K562 (cell line): ENCODE measurements around the gene SLAMF7. TPM values are rescaled to one million over a fixed set of nuclear protein-coding genes. Genes with fewer than 3 reads are reported as not detected.

ENCODE experiments used
- ATAC-seq: fragments of 200-7000 bp; cut with Tn5 transposase; 3 replicates; pipeline ENCODE4 v1.9.1; 2020; ENCODE audit warnings: moderate library complexity
- BruUV-seq: library from RNA; stranded (reverse); fragments of 400-500 nt; replicated peaks from 2 replicates; lab custom pipeline; 2021; lab: Mats Ljungman, UMichigan
- CTCF ChIA-PET: fragments of 300-600 bp; formaldehyde crosslinking; extraction: SDS; loops from one replicate; lab custom pipeline; 2021; ENCODE audit warnings: low intra/inter-chr PET ratio; lab: Yijun Ruan, JAX
- POLR2A ChIA-PET: fragments of 300-600, 350-650 bp; sonication (Branson Sonifier 250); formaldehyde crosslinking; extraction: SDS; loops from one replicate; lab custom pipeline; 2021; ENCODE audit warnings: antibody characterized with exemption, inconsistent platforms; lab: Yijun Ruan, JAX
- DNase-seq, 4 experiments: peaks; one replicate each; pipeline versions ENCODE4 v3.0.0 to v3.0.0-alpha.2; 2011 to 2018; ENCODE audit warnings: low spot score in 3 of 4, mixed read lengths in 3 of 4; ENCODE audit errors: extremely low read depth in 1 of 4
- FAIRE-seq: peaks from 2 replicates; lab custom pipeline; 2011; peaks lifted over from hg19 to GRCh38; lab: Jason Lieb, UNC
- H2AFZ ChIP-seq: 2 replicates; pipeline ENCODE4 v1.6.0; 2011; ENCODE audit warnings: low read depth, low read length, control low read depth, inconsistent platforms
- H3K27ac ChIP-seq: fragments of 200-600 bp; 3 replicates; pipeline ENCODE4 v1.8.0; 2011; ENCODE audit warnings: low read depth, mild to moderate bottlenecking, control low read depth, inconsistent platforms, low read length, moderate library complexity, mixed read lengths; ENCODE audit errors: extremely low read depth
- H3K27me3 ChIP-seq, 2 experiments: fragments of 300-600 bp in 1 of 2; 2 replicates in 1 of 2; 3 replicates in 1 of 2; pipeline versions ENCODE4 v1.6.0 to v1.8.0; 2011; ENCODE audit warnings: inconsistent platforms in 2 of 2, low read length in 2 of 2, mild to moderate bottlenecking in 1 of 2, mixed read lengths in 1 of 2, moderate library complexity in 1 of 2; ENCODE audit not compliant: control insufficient read depth in 2 of 2, insufficient read depth in 2 of 2
- H3K36me3 ChIP-seq: fragments of 300-600 bp; 3 replicates; pipeline ENCODE4 v1.8.0; 2011; ENCODE audit warnings: mild to moderate bottlenecking, low read length, inconsistent platforms; ENCODE audit not compliant: control insufficient read depth, insufficient read depth
- H3K4me1 ChIP-seq, 2 experiments: fragments of 200-600 bp in 1 of 2; replicated peaks in 1 of 2; 2 replicates in 1 of 2; 3 replicates in 1 of 2; pipeline versions ENCODE4 v1.5.1 to v1.8.0; 2011; ENCODE audit warnings: inconsistent platforms in 2 of 2, low read length in 2 of 2, mild to moderate bottlenecking in 1 of 2, mixed read lengths in 1 of 2, moderate library complexity in 1 of 2; ENCODE audit not compliant: control insufficient read depth in 2 of 2, insufficient read depth in 2 of 2
- H3K4me2 ChIP-seq: 2 replicates; pipeline ENCODE4 v1.6.1; 2011; ENCODE audit warnings: low read length, control low read depth, inconsistent platforms, mixed read lengths; ENCODE audit not compliant: insufficient read depth
- H3K4me3 ChIP-seq: fragments of 200-600 bp; sonication (generic), shearing (Covaris generic); 2 replicates; pipeline ENCODE4 v1.5.1; 2016; ENCODE audit warnings: control low read depth, inconsistent platforms
- H3K79me2 ChIP-seq: fragments of 200-600 bp; 3 replicates; pipeline ENCODE4 v1.8.0; 2011; ENCODE audit warnings: low read length, inconsistent platforms; ENCODE audit not compliant: control insufficient read depth, insufficient read depth
- H3K9ac ChIP-seq, 2 experiments: 2 replicates each; pipeline versions ENCODE4 v1.6.0 to v1.6.1; 2011; ENCODE audit warnings: low read depth in 2 of 2, low read length in 2 of 2, control low read depth in 1 of 2, inconsistent platforms in 1 of 2, mild to moderate bottlenecking in 1 of 2, mixed read lengths in 1 of 2; ENCODE audit not compliant: insufficient read depth in 1 of 2
- H3K9me1 ChIP-seq: one replicate; pipeline ENCODE4 v1.6.0; 2011; ENCODE audit warnings: inconsistent platforms, mild to moderate bottlenecking, low read length, moderate library complexity; ENCODE audit not compliant: control insufficient read depth, insufficient read depth
- H3K9me3 ChIP-seq: replicated peaks from 2 replicates; pipeline ENCODE4 v1.5.1; 2011; ENCODE audit warnings: low read depth, low read length, inconsistent platforms; ENCODE audit not compliant: control insufficient read depth, insufficient read depth
- H4K20me1 ChIP-seq: replicated peaks from 2 replicates; pipeline ENCODE4 v1.6.1; 2011; ENCODE audit warnings: low read length, inconsistent platforms, mixed read lengths; ENCODE audit not compliant: control insufficient read depth, insufficient read depth
- CEBPG ChIP-seq, 3 experiments: fragments of 200-800 bp in 1 of 3; sonication (Bioruptor generic) in 1 of 3; sonication (generic) in 1 of 3; formaldehyde crosslinking in 1 of 3; IDR thresholded peaks in 2 of 3; conservative IDR thresholded peaks in 1 of 3; 2 replicates each; pipeline versions ENCODE4 v1.6.1 to v1.8.0; 2016 to 2022; ENCODE audit warnings: missing compliant biosample characterization in 2 of 3, missing genetic modification characterization in 2 of 3, mild to moderate bottlenecking in 1 of 3, missing genetic modification reagents in 1 of 3
- FOXK2 ChIP-seq, 2 experiments: fragments of 450-650 bp; IDR thresholded peaks in 1 of 2; conservative IDR thresholded peaks in 1 of 2; 2 replicates each; pipeline ENCODE4 v1.6.1; 2016; ENCODE audit warnings: low read depth in 2 of 2, mild to moderate bottlenecking in 1 of 2
- LCOR ChIP-seq: sonication (generic); formaldehyde crosslinking; IDR thresholded peaks from 2 replicates; pipeline ENCODE4 v1.8.0; 2022; ENCODE audit warnings: mild to moderate bottlenecking, missing genetic modification reagents
- RAD21 ChIP-seq, 2 experiments: fragments of 250-450 bp in 1 of 2; fragments of 450-650 bp in 1 of 2; sonication (Bioruptor Pico) in 1 of 2; formaldehyde crosslinking in 1 of 2; IDR thresholded peaks in 1 of 2; conservative IDR thresholded peaks in 1 of 2; 2 replicates each; pipeline versions ENCODE4 v1.4.0 to v1.8.0; 2020 to 2022; ENCODE audit warnings: mild to moderate bottlenecking in 2 of 2, moderate library complexity in 1 of 2
- SMC3 ChIP-seq: conservative IDR thresholded peaks from 2 replicates; pipeline ENCODE4 v1.6.1; 2011; ENCODE audit warnings: low read depth, low read length, improper control_type of control experiment; ENCODE audit not compliant: insufficient read depth
- THRAP3 ChIP-seq: fragments of 450-650 bp; IDR thresholded peaks from 2 replicates; pipeline ENCODE4 v1.6.1; 2016; ENCODE audit warnings: mild to moderate bottlenecking, inconsistent platforms, borderline replicate concordance
- WGBS: fragments of 100-300 bp; shearing (Covaris generic); methylation state at CpG from one replicate; pipeline ENCODE4 v1.1.6; 2016; ENCODE audit warnings: low coverage, mixed read lengths; ENCODE audit not compliant: insufficient coverage; ENCODE audit errors: missing lambda C conversion rate; 5-methylcytosine and 5-hydroxymethylcytosine counted together
- in situ Hi-C: fragments of 300-500 bp; cut with MboI; formaldehyde crosslinking; loops from 4 replicates; pipeline ENCODE4 v1.15.0; 2018; ENCODE audit warnings: inconsistent platforms, mixed read lengths
- intact Hi-C: fragments of 100-400 bp; cut with micrococcal nuclease; formaldehyde crosslinking; loops from 2 replicates; pipeline ENCODE4 v1.14.2; 2022
- polyA plus RNA-seq, 8 experiments: library from polyadenylated mRNA; depleted of rRNA in 4 of 8; stranded (reverse) in 5 of 8; unstranded in 3 of 8; fragments of >200 nt; fragmentation: Nextera tagmentation in 2 of 8; fragmentation: Illumina TruSeq in 1 of 8; extraction: Ambion mirVana in 2 of 8; extraction: Trizol in 1 of 8; gene quantifications; 2 replicates each; pipeline versions ENCODE4 v1.2.1 to v1.2.3, GENCODE V29; 2011 to 2014; ENCODE audit warnings: inconsistent platforms in 1 of 8, missing spikeins in 1 of 8
- total RNA-seq, 7 experiments: library from RNA; depleted of rRNA in 6 of 7; stranded (reverse); fragments of >200 nt in 6 of 7; fragmentation: Illumina TruSeq in 2 of 7; extraction: Trizol in 2 of 7; gene quantifications; 2 replicates each; pipeline versions ENCODE4 v1.2.1 to v1.2.3, GENCODE V29; 2011 to 2021; ENCODE audit warnings: low replicate concordance in 1 of 7
- TF ChIP-seq, protein P1 (sequence below), 2 experiments: fragments of 450-650 bp; formaldehyde crosslinking in 1 of 2; IDR thresholded peaks; 2 replicates each; pipeline versions ENCODE4 v1.4.0 to v1.6.1; 2014 to 2020; ENCODE audit warnings: mild to moderate bottlenecking in 2 of 2, borderline replicate concordance in 1 of 2, low read depth in 1 of 2
- TF ChIP-seq, protein P2 (sequence below), 3 experiments: IDR thresholded peaks in 2 of 3; conservative IDR thresholded peaks in 1 of 3; 2 replicates each; pipeline ENCODE4 v1.5.1; 2011 to 2012; ENCODE audit warnings: low read length in 3 of 3, mild to moderate bottlenecking in 3 of 3, control low read depth in 2 of 3, improper control_type of control experiment in 1 of 3, inconsistent platforms in 1 of 3, low read depth in 1 of 3, mixed read lengths in 1 of 3, moderate library complexity in 1 of 3; ENCODE audit not compliant: insufficient read depth in 2 of 3

The SLAMF7 gene
- total and polyA plus RNA-seq, 9 of the 15 experiments (the other 6 are each of a cell fraction or from before 2014, with no cell fraction given), result 0.11 to 1.2 (median 0.22) TPM; not detected in 2

DNA sequence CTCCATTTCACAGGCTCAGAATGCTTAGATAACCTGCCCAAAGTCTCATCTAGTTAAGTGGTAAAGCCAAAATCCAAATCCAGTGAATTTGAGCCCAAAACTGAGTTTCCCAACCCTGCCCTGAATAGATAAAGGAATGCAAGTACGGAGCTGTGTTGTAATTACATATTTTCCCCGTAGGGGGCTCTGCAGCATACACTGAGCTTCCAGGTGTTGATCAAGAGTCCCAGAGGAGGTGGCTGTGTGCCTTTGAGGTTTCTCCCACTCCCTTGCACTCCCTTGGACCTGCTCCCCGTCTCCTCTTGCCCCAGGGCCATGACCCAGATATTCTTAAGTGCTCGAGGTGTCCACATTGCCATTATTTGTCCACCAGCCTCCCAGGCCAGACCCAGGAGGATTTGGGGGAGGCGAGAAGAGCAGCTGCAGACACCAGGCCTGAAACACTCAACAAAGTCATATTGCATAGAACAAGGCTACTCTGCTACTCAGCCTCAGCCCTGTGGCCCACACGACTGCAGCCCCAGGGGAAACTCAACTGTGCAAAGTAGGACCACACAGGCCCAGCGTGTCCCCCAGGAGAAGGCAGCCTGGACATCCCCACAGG lies 38.5 kb downstream of the SLAMF7 start:
- in situ Hi-C loops (no loop called here), intact Hi-C loops (no loop called here)
- no peaks in the 10 kb centered on the region for H3K9me1 ChIP-seq
- no peaks in the 10 kb centered on the region for H3K9me3 ChIP-seq
- peaks cover 2 to 26% of the 10 kb centered on the region in 2 experiments; a peak in 2 of 5 replicates for H3K27me3 ChIP-seq
- no peak overlapping the region for H3K4me3 ChIP-seq
- DNase-seq, result peak; percentile 50 to 69 (median 54)
- ATAC-seq, result peak; percentile 88
- BruUV-seq, result no TSS peak
- CTCF ChIA-PET, result interaction anchor here (0.5 to 1.7 kb wide), 4 partner anchors 53 to 676 kb away, joined by 3 to 6 read pairs (median 4); partner anchors contain the start of gene ITLN2
- 16% methylated on average over 7 of the region's 7 CpGs for WGBS
- H4K20me1 ChIP-seq, result 0 out of 2 replicates have a peak, but pooled peaks cover 2% of the 10 kb centered on the region
- no peaks in the 10 kb centered on the region for H3K36me3 ChIP-seq
- no peak overlapping the region for H3K9ac ChIP-seq
- FAIRE-seq, result peak; percentile 92
- no peak overlapping the region for H3K27ac ChIP-seq
- H3K4me2 ChIP-seq, result no peak overlapping the region
- POLR2A ChIA-PET, result interaction anchor here (0.6 to 1.4 kb wide), 4 partner anchors 9 to 194 kb away, joined by 3 to 4 read pairs (median 4); partner anchors contain the start of gene SLAMF7
- no peak overlapping the region for H2AFZ ChIP-seq
- H3K79me2 ChIP-seq, result no peaks in the 10 kb centered on the region
- no peaks in the 10 kb centered on the region for H3K4me1 ChIP-seq
- peak in 1 of 2 experiments; percentile 54; a peak in 2 of 4 replicates for TF ChIP-seq RAD21 (CRISPR knock-in tag; conservative IDR thresholded peaks at IDR 0.05 in 1 of 2, IDR thresholded peaks at IDR 0.05 in 1 of 2)
- TF ChIP-seq THRAP3, result no peak
- TF ChIP-seq, protein P1, sequence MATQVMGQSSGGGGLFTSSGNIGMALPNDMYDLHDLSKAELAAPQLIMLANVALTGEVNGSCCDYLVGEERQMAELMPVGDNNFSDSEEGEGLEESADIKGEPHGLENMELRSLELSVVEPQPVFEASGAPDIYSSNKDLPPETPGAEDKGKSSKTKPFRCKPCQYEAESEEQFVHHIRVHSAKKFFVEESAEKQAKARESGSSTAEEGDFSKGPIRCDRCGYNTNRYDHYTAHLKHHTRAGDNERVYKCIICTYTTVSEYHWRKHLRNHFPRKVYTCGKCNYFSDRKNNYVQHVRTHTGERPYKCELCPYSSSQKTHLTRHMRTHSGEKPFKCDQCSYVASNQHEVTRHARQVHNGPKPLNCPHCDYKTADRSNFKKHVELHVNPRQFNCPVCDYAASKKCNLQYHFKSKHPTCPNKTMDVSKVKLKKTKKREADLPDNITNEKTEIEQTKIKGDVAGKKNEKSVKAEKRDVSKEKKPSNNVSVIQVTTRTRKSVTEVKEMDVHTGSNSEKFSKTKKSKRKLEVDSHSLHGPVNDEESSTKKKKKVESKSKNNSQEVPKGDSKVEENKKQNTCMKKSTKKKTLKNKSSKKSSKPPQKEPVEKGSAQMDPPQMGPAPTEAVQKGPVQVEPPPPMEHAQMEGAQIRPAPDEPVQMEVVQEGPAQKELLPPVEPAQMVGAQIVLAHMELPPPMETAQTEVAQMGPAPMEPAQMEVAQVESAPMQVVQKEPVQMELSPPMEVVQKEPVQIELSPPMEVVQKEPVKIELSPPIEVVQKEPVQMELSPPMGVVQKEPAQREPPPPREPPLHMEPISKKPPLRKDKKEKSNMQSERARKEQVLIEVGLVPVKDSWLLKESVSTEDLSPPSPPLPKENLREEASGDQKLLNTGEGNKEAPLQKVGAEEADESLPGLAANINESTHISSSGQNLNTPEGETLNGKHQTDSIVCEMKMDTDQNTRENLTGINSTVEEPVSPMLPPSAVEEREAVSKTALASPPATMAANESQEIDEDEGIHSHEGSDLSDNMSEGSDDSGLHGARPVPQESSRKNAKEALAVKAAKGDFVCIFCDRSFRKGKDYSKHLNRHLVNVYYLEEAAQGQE (IDR thresholded peaks at IDR 0.05; ENCODE audit: borderline replicate concordance), result peak; percentile 21; the same call in 1 of the 2 replicates
- TF ChIP-seq, protein P1 (CRISPR knock-in tag; IDR thresholded peaks at IDR 0.05; ENCODE audit: low read depth), result no peak
- no peak for TF ChIP-seq LCOR
- no peak for TF ChIP-seq FOXK2 (conservative IDR thresholded peaks at IDR 0.05 in 1 of 2, IDR thresholded peaks at IDR 0.05 in 1 of 2; ENCODE audit: low read depth in 2 of 2)
- TF ChIP-seq, protein P2, sequence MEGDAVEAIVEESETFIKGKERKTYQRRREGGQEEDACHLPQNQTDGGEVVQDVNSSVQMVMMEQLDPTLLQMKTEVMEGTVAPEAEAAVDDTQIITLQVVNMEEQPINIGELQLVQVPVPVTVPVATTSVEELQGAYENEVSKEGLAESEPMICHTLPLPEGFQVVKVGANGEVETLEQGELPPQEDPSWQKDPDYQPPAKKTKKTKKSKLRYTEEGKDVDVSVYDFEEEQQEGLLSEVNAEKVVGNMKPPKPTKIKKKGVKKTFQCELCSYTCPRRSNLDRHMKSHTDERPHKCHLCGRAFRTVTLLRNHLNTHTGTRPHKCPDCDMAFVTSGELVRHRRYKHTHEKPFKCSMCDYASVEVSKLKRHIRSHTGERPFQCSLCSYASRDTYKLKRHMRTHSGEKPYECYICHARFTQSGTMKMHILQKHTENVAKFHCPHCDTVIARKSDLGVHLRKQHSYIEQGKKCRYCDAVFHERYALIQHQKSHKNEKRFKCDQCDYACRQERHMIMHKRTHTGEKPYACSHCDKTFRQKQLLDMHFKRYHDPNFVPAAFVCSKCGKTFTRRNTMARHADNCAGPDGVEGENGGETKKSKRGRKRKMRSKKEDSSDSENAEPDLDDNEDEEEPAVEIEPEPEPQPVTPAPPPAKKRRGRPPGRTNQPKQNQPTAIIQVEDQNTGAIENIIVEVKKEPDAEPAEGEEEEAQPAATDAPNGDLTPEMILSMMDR (IDR thresholded peaks at IDR 0.05 in 2 of 3, conservative IDR thresholded peaks at IDR 0.05 in 1 of 3; ENCODE audit: insufficient read depth in 2 of 3, low read depth in 1 of 3, low read length in 3 of 3), result peak; percentile 74 to 81 (median 74)
- TF ChIP-seq CEBPG (CRISPR knock-in tag; IDR thresholded peaks at IDR 0.05), result no peak
- peak in 1 of 2 experiments; percentile 24; a peak in 1 of 4 replicates for TF ChIP-seq CEBPG (tag; conservative IDR thresholded peaks at IDR 0.05 in 1 of 2, IDR thresholded peaks at IDR 0.05 in 1 of 2)
- TF ChIP-seq SMC3, result 0 out of 2 replicates have a peak, but pooled peaks have one; percentile 11
